ENCODE data around the gene BCHE.

The BCHE gene

GRCh38 chr3:165837058-165837525 lies at the start of gene BCHE:
Gene BCHE, minus strand, starts transcription at chr3:165837423. Its CDS starts 6,390 bp downstream, at chr3:165831033.
- no peak for DNase-seq

GRCh38 chr3:165885558-165886270 lies 48.5 kb upstream of the BCHE start:
- no peak for DNase-seq

GRCh38 chr3:165884518-165884917 lies 47.3 kb upstream of the BCHE start:
- DNase-seq, result no peak

GRCh38 chr3:165883863-165884478 lies 46.7 kb upstream of the BCHE start:
- no peak for DNase-seq

GRCh38 chr3:165883117-165883516 lies 45.9 kb upstream of the BCHE start:
- DNase-seq, result no peak

- DNase-seq, result no peak
Observed at GRCh38 chr3:165875644-165876043, 38.4 kb upstream of the BCHE start.

- no peak for DNase-seq
Observed at GRCh38 chr3:165874663-165875489, 37.7 kb upstream of the BCHE start.

- DNase-seq, result no peak
Observed at GRCh38 chr3:165868088-165868487, 30.9 kb upstream of the BCHE start.

GRCh38 chr3:165859061-165859460 lies 21.8 kb upstream of the BCHE start:
- DNase-seq, result no peak

- DNase-seq, result no peak
Observed at GRCh38 chr3:165855581-165855980, 18.4 kb upstream of the BCHE start.

- no peak for DNase-seq
Observed at GRCh38 chr3:165854696-165855095, 17.5 kb upstream of the BCHE start.

GRCh38 chr3:165852711-165853110 lies 15.5 kb upstream of the BCHE start:
- DNase-seq, result no peak

- no peak for DNase-seq
Observed at GRCh38 chr3:165852191-165852590, 15.0 kb upstream of the BCHE start.

- no peak for DNase-seq
Observed at GRCh38 chr3:165846056-165846455, 8.8 kb upstream of the BCHE start.

GRCh38 chr3:165839296-165840076 lies 2.3 kb upstream of the BCHE start:
- DNase-seq, result no peak

GRCh38 chr3:165837801-165838200 lies 578 bp upstream of the BCHE start:
- DNase-seq, result no peak

- no peak for DNase-seq
Observed at GRCh38 chr3:165835431-165835830, 1.8 kb downstream of the BCHE start.

- no peak for DNase-seq
Observed at GRCh38 chr3:165830746-165831145, 6.5 kb downstream of the BCHE start.

- no peak for DNase-seq
Observed at GRCh38 chr3:165827883-165828282, 9.3 kb downstream of the BCHE start.

GRCh38 chr3:165827233-165827632 lies 10.0 kb downstream of the BCHE start:
- no peak for DNase-seq

GRCh38 chr3:165820671-165821123 lies 16.5 kb downstream of the BCHE start:
- DNase-seq, result no peak

- DNase-seq, result no peak
Observed at GRCh38 chr3:165817160-165817709, 20.0 kb downstream of the BCHE start.
